Osteocyte (in vitro differentiated cells): ENCODE results near the gene NTSR1. TPM values are rescaled to one million over a fixed set of nuclear protein-coding genes. Genes with fewer than 3 reads are reported as not detected.

Experiments used
- DNase-seq: peaks from one replicate; pipeline ENCODE4 v3.0.0; 2021; ENCODE audit warnings: mixed read lengths; ENCODE audit not compliant: unreplicated experiment; ENCODE audit errors: extremely low spot score
- H3K27ac Mint-ChIP-seq: one replicate; pipeline ENCODE4 v1.8.0; 2021; ENCODE audit warnings: mild to moderate bottlenecking, mixed read lengths; ENCODE audit not compliant: unreplicated experiment
- H3K27me3 Mint-ChIP-seq: one replicate; pipeline ENCODE4 v1.8.0; 2021; ENCODE audit warnings: mixed read lengths; ENCODE audit not compliant: unreplicated experiment
- H3K36me3 Mint-ChIP-seq: one replicate; pipeline ENCODE4 v1.8.0; 2021; ENCODE audit warnings: mixed read lengths; ENCODE audit not compliant: unreplicated experiment
- H3K4me1 Mint-ChIP-seq: one replicate; pipeline ENCODE4 v1.8.0; 2021; ENCODE audit warnings: mixed read lengths; ENCODE audit not compliant: unreplicated experiment
- H3K4me3 Mint-ChIP-seq: one replicate; pipeline ENCODE4 v1.8.0; 2021; ENCODE audit warnings: mild to moderate bottlenecking, moderate library complexity, mixed read lengths; ENCODE audit not compliant: unreplicated experiment
- H3K9me3 Mint-ChIP-seq: one replicate; pipeline ENCODE4 v1.8.0; 2021; ENCODE audit warnings: mixed read lengths; ENCODE audit not compliant: unreplicated experiment
- CTCF ChIP-seq: fragments of 200-600 bp; sonication (generic); IDR thresholded peaks from 2 replicates; pipeline ENCODE4 v1.5.0; 2021; ENCODE audit warnings: antibody characterized with exemption, mild to moderate bottlenecking, moderate library complexity
- total RNA-seq: library from RNA; stranded (reverse); gene quantifications from 2 replicates; pipeline ENCODE4 v1.2.1, GENCODE V29; 2021

The NTSR1 gene
- total RNA-seq, 1 donor from 2014 or later: 0.11 TPM

DNA sequence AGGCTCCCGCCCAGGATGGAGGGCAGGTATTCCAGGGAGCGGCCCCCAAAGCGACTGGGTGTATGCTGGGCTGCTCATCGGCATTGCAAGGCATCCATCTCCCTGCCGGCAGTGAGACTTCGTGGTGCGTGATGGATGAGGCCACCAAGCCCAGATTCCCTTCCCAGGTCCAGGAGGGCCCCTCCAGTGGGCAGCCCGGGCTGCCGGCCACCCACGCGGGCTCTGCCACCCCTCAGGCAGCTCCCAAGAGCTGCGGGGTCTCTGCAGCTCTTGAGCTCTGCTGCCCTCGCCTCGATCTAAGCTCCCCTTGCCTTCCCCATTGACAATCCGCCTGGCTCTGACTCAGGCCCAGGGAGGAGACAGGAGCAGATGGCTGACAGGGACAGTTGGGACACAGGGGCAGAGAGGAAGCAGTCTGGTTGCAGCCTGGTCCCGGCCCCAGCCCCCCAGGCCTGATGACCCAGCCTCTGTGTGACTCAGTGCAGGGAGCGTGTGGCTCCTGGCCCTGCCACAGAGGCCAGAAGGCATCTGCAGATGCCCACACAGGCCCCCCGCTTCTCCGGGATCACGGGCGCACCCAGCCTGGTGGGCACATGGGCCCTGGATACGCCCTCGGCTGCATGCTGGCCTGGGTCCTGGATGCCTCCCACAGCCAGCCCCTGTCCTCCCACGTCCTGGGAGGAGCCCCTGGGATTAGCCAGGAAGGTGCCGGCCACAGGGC is 33.3 kb upstream of the NTSR1 start:
- Mint-ChIP-seq H3K4me1 (no peaks in the 10 kb centered on the region), H3K27ac (no peak overlapping the region), H3K4me3 (no peak overlapping the region), H3K36me3 (no peaks in the 10 kb centered on the region), H3K9me3 (peaks cover 9% of the 10 kb centered on the region), H3K27me3 (peaks cover 31% of the 10 kb centered on the region)
- TF ChIP-seq CTCF: no peak
- DNase-seq: no peak

GRCh38 chr20:62675877-62676260 is 32.8 kb upstream of the NTSR1 start:
- Mint-ChIP-seq H3K4me1 (no peaks in the 10 kb centered on the region), H3K27me3 (peaks cover 36% of the 10 kb centered on the region), H3K4me3 (no peak overlapping the region), H3K36me3 (no peaks in the 10 kb centered on the region), H3K9me3 (peaks cover 14% of the 10 kb centered on the region), H3K27ac (no peak overlapping the region)
- no peak for DNase-seq
- TF ChIP-seq CTCF: no peak

- DNase-seq: no peak
- H3K4me3 Mint-ChIP-seq: no peak overlapping the region
- no peaks in the 10 kb centered on the region for H3K4me1 Mint-ChIP-seq
- H3K36me3 Mint-ChIP-seq: no peaks in the 10 kb centered on the region
- no peak overlapping the region for H3K27ac Mint-ChIP-seq
- peaks cover 14% of the 10 kb centered on the region for H3K9me3 Mint-ChIP-seq
- TF ChIP-seq CTCF: no peak
- peaks cover 42% of the 10 kb centered on the region for H3K27me3 Mint-ChIP-seq
Measured at GRCh38 chr20:62676976-62677375, 31.7 kb upstream of the NTSR1 start.

DNA sequence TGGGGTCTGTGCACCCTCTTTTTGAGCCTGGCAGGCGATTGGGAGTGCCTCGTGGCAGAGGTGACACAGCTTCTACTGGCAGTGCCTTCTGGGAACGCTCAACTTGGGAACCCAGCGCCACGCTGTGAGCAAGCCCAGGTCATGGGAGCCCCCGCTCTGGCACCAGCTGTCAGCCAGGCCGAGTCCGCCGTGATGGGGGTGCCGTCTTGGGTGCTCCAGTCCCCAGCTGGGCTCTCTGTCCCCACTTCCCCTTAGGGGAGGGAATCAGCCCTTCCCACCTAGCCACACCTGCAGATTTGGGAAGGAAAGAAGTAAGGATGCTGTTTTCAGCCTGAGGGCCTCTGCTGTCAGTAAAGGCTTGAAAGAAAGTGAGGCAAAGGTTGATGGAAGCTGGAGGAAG is 31.0 kb upstream of the NTSR1 start:
- Mint-ChIP-seq H3K27ac (no peak overlapping the region), H3K4me1 (no peaks in the 10 kb centered on the region), H3K27me3 (peaks cover 45% of the 10 kb centered on the region), H3K36me3 (no peaks in the 10 kb centered on the region), H3K9me3 (peaks cover 14% of the 10 kb centered on the region), H3K4me3 (no peak overlapping the region)
- no peak for TF ChIP-seq CTCF
- DNase-seq: no peak

DNA sequence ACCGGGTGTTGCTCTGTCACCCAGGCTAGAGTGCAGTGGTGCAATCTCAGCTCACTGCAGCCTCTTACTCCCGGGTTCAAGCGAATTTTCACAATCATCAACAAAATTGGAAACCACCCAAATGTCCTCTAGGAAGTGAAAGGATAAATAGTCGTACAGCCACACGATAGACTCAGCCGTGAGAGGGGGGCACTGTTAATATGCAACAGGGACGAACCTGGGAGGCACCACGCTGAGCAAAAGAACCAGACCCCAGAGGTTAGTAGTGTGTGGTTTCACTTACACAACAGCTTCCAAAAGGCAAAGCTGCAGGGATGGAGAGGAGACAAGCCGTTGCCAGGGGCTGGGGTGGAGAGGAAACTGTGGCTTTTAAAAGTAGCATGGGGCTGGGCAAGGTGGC is 30.1 kb upstream of the NTSR1 start:
- Mint-ChIP-seq H3K4me1 (no peaks in the 10 kb centered on the region), H3K4me3 (no peak overlapping the region), H3K27me3 (peaks cover 51% of the 10 kb centered on the region), H3K27ac (no peak overlapping the region), H3K36me3 (no peaks in the 10 kb centered on the region), H3K9me3 (peaks cover 14% of the 10 kb centered on the region)
- DNase-seq: no peak
- TF ChIP-seq CTCF: no peak
